DOHH2 (cell line): ENCODE results near the gene KRT80.

Experiments used
- EZH2phosphoT487 ChIP-seq: fragments of 200-600 bp; sonication (generic); IDR thresholded peaks from 2 replicates; pipeline ENCODE4 v1.6.1; 2017; ENCODE audit warnings: borderline replicate concordance, mild to moderate bottlenecking, antibody characterized with exemption, low read length, moderate library complexity, mixed read lengths
- TF ChIP-seq, protein P1 (sequence below): fragments of 200-600 bp; sonication (generic); IDR thresholded peaks from one replicate; pipeline ENCODE4 v1.5.1; 2014; ENCODE audit warnings: antibody characterized with exemption, mild to moderate bottlenecking, low read depth, low read length; ENCODE audit not compliant: poor library complexity, severe bottlenecking

DNA sequence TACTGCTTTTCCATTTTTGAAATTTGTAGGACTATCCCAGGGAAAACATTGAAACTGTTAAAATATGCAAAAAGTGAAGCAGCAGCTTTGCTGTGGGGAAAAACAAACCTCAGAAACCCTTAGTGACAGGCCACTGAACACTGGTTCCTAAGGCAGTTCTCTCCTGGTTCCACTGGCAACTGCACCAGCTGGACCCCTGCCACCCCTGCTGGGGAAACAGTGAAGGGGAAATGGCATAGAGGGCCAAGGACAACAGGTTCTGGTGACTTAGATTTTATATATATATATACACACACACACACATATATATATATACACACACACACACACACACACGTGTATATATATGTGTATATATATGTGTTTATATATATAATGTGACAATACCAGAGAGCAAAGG lies 25.0 kb upstream of the KRT80 start:
- TF ChIP-seq, protein P1, sequence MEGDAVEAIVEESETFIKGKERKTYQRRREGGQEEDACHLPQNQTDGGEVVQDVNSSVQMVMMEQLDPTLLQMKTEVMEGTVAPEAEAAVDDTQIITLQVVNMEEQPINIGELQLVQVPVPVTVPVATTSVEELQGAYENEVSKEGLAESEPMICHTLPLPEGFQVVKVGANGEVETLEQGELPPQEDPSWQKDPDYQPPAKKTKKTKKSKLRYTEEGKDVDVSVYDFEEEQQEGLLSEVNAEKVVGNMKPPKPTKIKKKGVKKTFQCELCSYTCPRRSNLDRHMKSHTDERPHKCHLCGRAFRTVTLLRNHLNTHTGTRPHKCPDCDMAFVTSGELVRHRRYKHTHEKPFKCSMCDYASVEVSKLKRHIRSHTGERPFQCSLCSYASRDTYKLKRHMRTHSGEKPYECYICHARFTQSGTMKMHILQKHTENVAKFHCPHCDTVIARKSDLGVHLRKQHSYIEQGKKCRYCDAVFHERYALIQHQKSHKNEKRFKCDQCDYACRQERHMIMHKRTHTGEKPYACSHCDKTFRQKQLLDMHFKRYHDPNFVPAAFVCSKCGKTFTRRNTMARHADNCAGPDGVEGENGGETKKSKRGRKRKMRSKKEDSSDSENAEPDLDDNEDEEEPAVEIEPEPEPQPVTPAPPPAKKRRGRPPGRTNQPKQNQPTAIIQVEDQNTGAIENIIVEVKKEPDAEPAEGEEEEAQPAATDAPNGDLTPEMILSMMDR: no peak
- TF ChIP-seq EZH2phosphoT487: no peak
